Parathyroid adenoma (tissue), 2 donors: Measurements from ENCODE around the gene TMC7.
"Not testable (repeated sequence)": the region's sequence is repeated elsewhere in the genome, so short reads cannot be mapped to it uniquely, and the experiment has no call there.

Experiments used
- H2AFZ ChIP-seq: fragments of 300-600 bp; sonication (generic); one replicate; pipeline ENCODE4 v1.7.0; 2017; ENCODE audit warnings: antibody characterized with exemption, mild to moderate bottlenecking
- H3K27ac ChIP-seq: fragments of 300-600 bp; sonication (generic); one replicate; pipeline ENCODE4 v1.7.0; 2017
- H3K27me3 ChIP-seq: fragments of 300-600 bp; sonication (generic); one replicate; pipeline ENCODE4 v1.7.0; 2017; ENCODE audit warnings: low read length; ENCODE audit not compliant: control insufficient read depth, insufficient read depth
- H3K36me3 ChIP-seq: fragments of 300-600 bp; sonication (generic); one replicate; pipeline ENCODE4 v1.7.0; 2017; ENCODE audit warnings: low read length; ENCODE audit not compliant: control insufficient read depth, insufficient read depth
- H3K4me1 ChIP-seq: fragments of 300-600 bp; sonication (generic); one replicate; pipeline ENCODE4 v1.7.0; 2017; ENCODE audit warnings: control low read depth
- H3K4me2 ChIP-seq: fragments of 300-600 bp; sonication (generic); one replicate; pipeline ENCODE4 v1.7.0; 2017; ENCODE audit warnings: low read length
- H3K4me3 ChIP-seq: fragments of 300-600 bp; sonication (generic); one replicate; pipeline ENCODE4 v1.7.0; 2017; ENCODE audit warnings: low read depth, low read length
- H3K79me2 ChIP-seq: fragments of 300-600 bp; sonication (generic); one replicate; pipeline ENCODE4 v1.7.0; 2017; ENCODE audit warnings: control low read depth
- H3K9ac ChIP-seq: fragments of 300-600 bp; sonication (generic); one replicate; pipeline ENCODE4 v1.7.0; 2017; ENCODE audit warnings: mild to moderate bottlenecking
- H3K9me3 ChIP-seq: fragments of 300-600 bp; sonication (generic); one replicate; pipeline ENCODE4 v1.7.0; 2017; ENCODE audit warnings: low read length; ENCODE audit not compliant: control insufficient read depth
- CTCF ChIP-seq: fragments of 300-600 bp; sonication (generic); IDR thresholded peaks from one replicate; pipeline ENCODE4 v1.7.0; 2017; ENCODE audit warnings: antibody characterized with exemption, mild to moderate bottlenecking
- donor health status: primary hyperparathyroidism.

TMC7 gene

GRCh38 chr16:18975109-18975508 is 8.6 kb upstream of the TMC7 start:
- H3K9ac ChIP-seq: no peak overlapping the region
- no peak for TF ChIP-seq CTCF

GRCh38 chr16:18979936-18980335 is 3.8 kb upstream of the TMC7 start:
- H3K27me3 ChIP-seq: no peaks in the 10 kb centered on the region
- no peaks in the 10 kb centered on the region for H3K36me3 ChIP-seq

More at GRCh38 chr16:18975109-18975508, 8.6 kb upstream of the TMC7 start:
- Histone ChIP-seq H3K4me3 (no peak overlapping the region), H3K27ac (no peak overlapping the region), H3K27me3 (no peaks in the 10 kb centered on the region), H2AFZ (no peak overlapping the region), H3K4me2 (no peak overlapping the region), H3K4me1 (no peaks in the 10 kb centered on the region), H3K79me2 (no peaks in the 10 kb centered on the region), H3K9me3 (no peaks in the 10 kb centered on the region), H3K36me3 (no peaks in the 10 kb centered on the region)

GRCh38 chr16:18984435-18985005 is 786 bp downstream of the TMC7 start:
- TF ChIP-seq CTCF: no peak
- Histone ChIP-seq H3K9ac (no peak overlapping the region), H3K4me3 (peak overlapping the region; percentile 54), H3K9me3 (no peaks in the 10 kb centered on the region), H2AFZ (peak overlapping the region; percentile 80), H3K4me1 (no peaks in the 10 kb centered on the region), H3K36me3 (no peaks in the 10 kb centered on the region), H3K27me3 (no peaks in the 10 kb centered on the region), H3K27ac (no peak overlapping the region), H3K79me2 (no peaks in the 10 kb centered on the region), H3K4me2 (peak overlapping the region; percentile 64)

More at GRCh38 chr16:18979936-18980335, 3.8 kb upstream of the TMC7 start:
- H3K9me3 ChIP-seq: no peaks in the 10 kb centered on the region
- no peak overlapping the region for H3K4me3 ChIP-seq
- H3K27ac ChIP-seq: no peak overlapping the region
- no peaks in the 10 kb centered on the region for H3K4me1 ChIP-seq
- no peak for TF ChIP-seq CTCF
- no peak overlapping the region for H2AFZ ChIP-seq
- H3K9ac ChIP-seq: no peak overlapping the region
- H3K4me2 ChIP-seq: no peak overlapping the region
- no peaks in the 10 kb centered on the region for H3K79me2 ChIP-seq

- not testable (repeated sequence) for H3K4me1 ChIP-seq, H3K9ac ChIP-seq, H3K4me3 ChIP-seq, H3K4me2 ChIP-seq, H2AFZ ChIP-seq, H3K9me3 ChIP-seq, H3K27me3 ChIP-seq, H3K27ac ChIP-seq, H3K36me3 ChIP-seq, H3K79me2 ChIP-seq
These were observed 1.5 kb downstream of the TMC7 start for GRCh38 chr16:18985256-18985655.

GRCh38 chr16:18991731-18992130 is 8.0 kb downstream of the TMC7 start:
- not testable (repeated sequence) for H3K9ac ChIP-seq, H3K9me3 ChIP-seq, H3K27ac ChIP-seq, H2AFZ ChIP-seq, H3K4me2 ChIP-seq, H3K4me1 ChIP-seq, H3K36me3 ChIP-seq, H3K4me3 ChIP-seq, H3K27me3 ChIP-seq, H3K79me2 ChIP-seq

- H3K9me3 ChIP-seq, H3K36me3 ChIP-seq, H3K4me3 ChIP-seq, H3K9ac ChIP-seq, H2AFZ ChIP-seq, H3K4me1 ChIP-seq, H3K27me3 ChIP-seq, H3K4me2 ChIP-seq, H3K27ac ChIP-seq, H3K79me2 ChIP-seq: not testable (repeated sequence)
These were observed 9.8 kb downstream of the TMC7 start for GRCh38 chr16:18993531-18993930.

GRCh38 chr16:18994181-18994580 is 10.4 kb downstream of the TMC7 start:
- not testable (repeated sequence) for H3K4me1 ChIP-seq, H3K27me3 ChIP-seq, H3K36me3 ChIP-seq, H3K4me3 ChIP-seq, H3K4me2 ChIP-seq, H2AFZ ChIP-seq, H3K9me3 ChIP-seq, H3K27ac ChIP-seq, H3K9ac ChIP-seq, H3K79me2 ChIP-seq

- H3K4me3 ChIP-seq, H3K79me2 ChIP-seq, H3K9me3 ChIP-seq, H3K27me3 ChIP-seq, H3K4me2 ChIP-seq, H3K4me1 ChIP-seq, H2AFZ ChIP-seq, H3K9ac ChIP-seq, H3K27ac ChIP-seq, H3K36me3 ChIP-seq: not testable (repeated sequence)
These were observed 11.7 kb downstream of the TMC7 start for GRCh38 chr16:18995406-18995805.

GRCh38 chr16:18996536-18996935 is 12.8 kb downstream of the TMC7 start:
- not testable (repeated sequence) for H3K4me2 ChIP-seq, H3K4me3 ChIP-seq, H3K36me3 ChIP-seq, H3K4me1 ChIP-seq, H3K79me2 ChIP-seq, H3K9ac ChIP-seq, H3K27ac ChIP-seq, H2AFZ ChIP-seq, H3K9me3 ChIP-seq, H3K27me3 ChIP-seq
